Medulla oblongata (tissue), 1 donor: ENCODE data around the gene MANEAL.

ENCODE experiments used
- DNase-seq: peaks from one replicate; pipeline ENCODE4 v3.0.0-alpha.2; 2015; ENCODE audit errors: extremely low spot score

Gene MANEAL

GRCh38 chr1:37778654-37779053 lies 15.0 kb upstream of the MANEAL start:
- no peak for DNase-seq

DNA sequence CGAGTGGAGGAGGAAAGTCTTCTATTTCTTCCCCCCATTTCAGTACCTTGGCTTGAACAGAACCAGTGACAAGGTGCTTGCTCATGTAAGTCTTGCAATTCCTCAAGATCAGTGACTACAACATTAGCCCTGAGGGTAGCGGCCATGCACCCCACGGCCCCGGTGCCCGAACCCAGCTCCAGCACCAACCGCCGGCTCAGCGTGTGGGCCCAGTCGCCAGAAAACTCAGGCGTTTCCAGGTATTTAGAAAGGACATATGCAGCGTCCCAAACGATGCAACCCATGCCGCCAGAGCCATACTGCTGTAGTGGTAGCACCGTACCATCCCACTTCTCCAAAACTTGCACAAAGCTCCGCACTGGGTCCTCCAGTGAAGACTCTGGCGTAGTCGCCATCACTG lies 11.2 kb upstream of the MANEAL start:
- no peak for DNase-seq

DNA sequence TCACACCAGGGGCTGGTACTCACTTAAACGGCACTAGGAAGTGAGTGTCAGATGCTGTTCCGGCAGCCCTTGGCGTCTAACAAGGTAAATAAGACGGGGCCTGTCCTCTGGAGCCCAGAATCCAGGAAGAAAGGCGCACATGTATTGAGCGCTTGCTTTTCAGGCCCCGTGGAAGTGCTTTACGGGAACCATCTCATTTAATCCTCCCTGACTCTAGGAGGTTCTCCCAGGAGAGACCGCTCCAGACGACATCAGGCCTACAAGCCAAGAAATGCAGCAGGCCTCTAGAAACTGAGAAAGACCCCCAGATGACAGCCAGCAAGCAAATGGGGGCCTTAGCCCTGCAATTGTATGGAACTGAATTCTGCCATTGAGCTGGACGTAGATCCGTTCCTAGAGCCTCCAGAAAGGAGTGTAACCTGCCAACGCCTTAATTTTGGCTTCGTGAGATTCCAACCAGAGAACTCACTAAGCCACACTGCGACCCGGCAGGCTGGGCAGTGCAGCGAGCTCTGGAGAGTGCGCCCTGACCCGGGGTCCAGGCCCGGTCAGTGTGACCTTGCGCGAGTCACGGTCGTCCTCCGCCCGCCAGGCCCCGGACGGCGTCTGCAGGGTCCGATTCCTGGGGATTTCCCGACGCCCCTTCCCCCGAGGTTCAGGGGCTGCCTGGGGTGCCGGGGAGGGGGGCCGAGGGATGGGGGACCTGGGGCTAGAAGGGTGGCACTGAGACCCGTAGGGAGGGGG lies 532 bp upstream of the MANEAL start:
- DNase-seq = no peak

DNA sequence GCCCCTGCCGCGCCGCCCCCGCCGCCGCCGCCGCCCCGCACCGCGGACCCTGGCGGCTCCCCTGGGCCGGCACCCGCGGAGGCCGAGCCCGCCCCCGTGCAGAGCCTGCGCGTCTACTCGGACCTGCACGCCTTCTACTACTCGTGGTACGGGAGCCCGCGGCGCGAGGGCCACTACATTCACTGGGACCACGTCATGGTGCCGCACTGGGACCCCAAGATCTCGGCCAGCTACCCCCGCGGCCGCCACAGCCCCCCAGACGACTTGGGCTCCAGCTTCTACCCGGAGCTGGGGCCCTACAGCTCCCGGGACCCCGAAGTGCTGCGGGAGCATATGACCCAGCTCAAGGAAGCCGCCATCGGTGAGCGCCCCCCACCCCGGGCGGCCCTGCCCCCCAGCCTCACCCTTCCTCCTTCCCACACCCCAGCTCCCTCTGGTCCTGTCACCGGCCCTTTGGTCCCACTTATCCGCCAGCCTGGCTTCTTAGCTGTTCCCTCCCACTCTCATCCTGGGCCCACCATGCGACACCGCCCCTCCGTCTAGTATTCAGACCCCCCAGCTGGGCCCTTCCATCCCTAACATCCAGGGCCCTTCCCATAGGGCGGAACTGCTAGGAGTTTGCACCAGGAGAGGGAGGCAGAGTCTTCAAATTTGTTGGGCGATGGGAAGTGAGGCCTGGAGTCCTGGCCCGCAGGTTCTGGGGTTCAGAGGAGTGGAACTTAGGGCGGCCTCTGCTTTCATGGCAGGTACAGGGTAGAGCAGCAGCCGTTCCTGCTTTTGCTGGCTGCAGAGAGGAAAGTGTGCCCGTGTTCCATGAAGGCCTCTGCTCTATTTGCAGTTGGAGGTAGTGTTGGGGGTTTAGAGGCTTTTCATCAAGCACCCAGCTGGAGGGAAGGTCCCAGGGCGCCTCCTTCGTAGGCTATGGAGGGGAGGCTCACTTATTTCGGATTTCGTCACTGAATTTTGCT lies 1.0 kb downstream of the MANEAL start:
- no peak for DNase-seq

DNA sequence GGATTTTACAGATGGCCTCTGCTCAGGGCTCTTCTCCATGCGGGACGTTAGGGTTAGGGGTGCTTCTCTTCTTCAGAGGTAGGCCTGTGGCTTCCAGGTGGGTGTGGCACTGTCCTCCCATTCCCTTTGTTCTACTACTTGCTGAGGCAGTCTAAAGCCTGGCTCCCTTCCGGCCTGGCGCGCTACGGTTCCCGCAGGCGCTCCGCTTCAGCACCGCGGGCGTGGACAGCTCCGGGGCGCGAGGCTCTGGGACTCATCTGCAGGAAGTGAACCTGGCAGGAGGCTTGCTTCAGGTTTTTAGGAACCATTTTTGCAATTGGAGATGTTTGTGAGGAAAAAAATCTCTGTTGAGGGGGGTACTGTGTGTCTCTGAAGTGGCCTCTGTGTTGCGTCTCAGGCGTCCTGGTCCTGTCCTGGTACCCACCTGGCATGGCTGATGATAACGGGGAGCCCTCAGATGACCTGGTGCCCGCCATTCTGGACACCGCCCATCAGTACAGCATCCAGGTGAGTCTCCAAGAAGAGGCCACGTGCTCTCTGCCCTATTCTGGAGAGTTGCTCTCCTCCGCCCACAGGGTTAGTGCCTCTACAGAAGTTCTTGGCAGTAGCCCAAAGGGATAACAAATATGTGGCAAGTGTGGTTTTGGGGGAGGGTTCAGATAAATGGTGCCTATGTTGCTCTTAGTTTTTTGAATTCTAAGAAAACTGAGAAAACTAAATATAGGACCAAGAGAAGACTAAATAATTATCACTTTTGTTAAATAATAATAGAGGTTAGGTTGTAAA lies 1.9 kb downstream of the MANEAL start:
- peak; percentile 19 for DNase-seq

DNA sequence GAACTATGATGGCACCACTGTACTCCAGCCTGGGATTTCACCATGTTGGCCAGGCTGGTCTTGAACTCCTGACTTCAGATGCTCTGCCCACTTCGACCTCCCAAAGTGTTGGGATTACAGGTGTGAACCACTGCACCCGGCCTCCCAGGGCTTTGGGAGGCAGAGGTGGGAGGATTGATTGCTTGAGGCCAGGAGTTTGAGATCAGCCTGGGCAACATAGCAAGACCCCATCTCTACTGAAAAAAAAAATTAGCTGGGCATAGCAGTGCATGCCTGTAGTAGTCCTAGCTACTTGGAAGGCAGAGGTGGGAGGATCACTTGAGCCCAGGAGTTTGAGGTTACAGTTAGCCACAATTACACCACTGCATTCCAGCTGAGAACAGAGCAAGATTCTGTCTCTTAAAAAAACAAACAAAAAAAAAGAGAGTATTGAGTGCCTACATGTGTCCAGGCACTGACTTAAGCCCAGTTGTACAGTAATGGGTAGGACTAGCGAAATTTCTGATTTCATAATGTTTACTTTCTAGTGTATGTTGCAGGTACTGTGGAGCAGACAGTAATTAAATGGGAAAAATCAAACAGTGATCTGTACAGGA lies 4.2 kb downstream of the MANEAL start:
- DNase-seq = no peak

DNA sequence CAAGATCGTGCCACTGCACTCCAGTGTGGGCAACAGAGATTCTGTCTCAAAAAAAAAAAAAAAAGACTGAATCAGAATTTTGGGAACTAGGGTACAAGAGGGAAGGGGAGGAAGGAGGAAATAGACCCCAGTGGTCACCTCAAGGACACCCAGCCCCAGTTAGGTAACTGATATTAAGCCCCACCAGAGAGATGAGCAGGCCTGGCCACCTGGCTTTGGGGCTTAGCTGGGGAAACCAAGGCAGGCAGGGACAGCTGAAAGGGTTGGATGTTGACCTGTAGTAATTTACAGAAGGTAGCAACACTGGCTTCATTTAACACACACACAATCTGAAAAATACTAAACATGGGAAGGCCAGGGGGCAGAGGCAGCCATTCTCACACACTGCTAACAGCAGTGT lies 8.8 kb downstream of the MANEAL start:
- DNase-seq = no peak

DNA sequence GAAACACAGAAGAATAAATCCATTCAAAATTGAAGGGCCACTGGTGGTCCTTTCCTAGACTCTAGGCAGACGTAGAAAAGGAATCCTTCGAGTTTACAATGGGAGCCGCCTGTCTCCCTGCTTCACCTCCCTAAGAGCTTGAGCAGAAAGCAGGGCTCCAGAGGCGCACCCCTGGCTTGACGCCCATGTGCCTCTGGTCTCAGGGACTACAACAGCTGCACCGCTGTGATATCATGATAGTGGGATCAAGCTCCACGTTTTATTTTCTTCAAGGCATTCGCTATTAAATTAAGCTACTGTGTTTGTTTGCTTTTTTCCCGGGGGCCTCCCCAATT lies 13.5 kb downstream of the MANEAL start:
- no peak for DNase-seq

GRCh38 chr1:37807555-37808368 lies 14.1 kb downstream of the MANEAL start, which contains the start of the genes C1orf122 and YRDC:
Gene C1orf122, plus strand, starts transcription at chr1:37807790. Its CDS starts 615 bp downstream, at chr1:37808405.
Gene YRDC, minus strand, starts transcription at chr1:37808208. Its CDS starts 28 bp downstream, at chr1:37808180.
- peak; percentile 97 for DNase-seq

GRCh38 chr1:37808369-37809319 lies 15.0 kb downstream of the MANEAL start:
- peak; percentile 97 for DNase-seq

DNA sequence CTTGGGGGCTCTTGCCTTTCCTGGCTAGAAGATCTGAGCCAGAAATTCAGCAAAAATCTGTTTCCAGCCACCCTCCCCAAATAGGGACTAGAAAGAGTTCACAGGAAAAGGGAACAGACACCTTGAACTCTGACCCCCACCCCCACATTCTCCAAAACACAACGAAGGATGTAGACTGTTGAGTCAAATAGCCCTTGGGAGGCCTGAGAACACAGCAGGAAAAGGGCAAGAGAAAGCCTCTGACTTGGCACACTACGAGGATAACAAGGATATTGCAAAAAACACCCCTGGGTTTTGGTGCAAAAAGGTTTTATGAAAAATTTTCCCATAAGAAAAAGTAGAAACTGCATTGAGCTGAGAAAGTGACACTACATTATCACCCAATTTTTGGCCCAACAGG lies 16.3 kb downstream of the MANEAL start:
- no peak for DNase-seq

DNA sequence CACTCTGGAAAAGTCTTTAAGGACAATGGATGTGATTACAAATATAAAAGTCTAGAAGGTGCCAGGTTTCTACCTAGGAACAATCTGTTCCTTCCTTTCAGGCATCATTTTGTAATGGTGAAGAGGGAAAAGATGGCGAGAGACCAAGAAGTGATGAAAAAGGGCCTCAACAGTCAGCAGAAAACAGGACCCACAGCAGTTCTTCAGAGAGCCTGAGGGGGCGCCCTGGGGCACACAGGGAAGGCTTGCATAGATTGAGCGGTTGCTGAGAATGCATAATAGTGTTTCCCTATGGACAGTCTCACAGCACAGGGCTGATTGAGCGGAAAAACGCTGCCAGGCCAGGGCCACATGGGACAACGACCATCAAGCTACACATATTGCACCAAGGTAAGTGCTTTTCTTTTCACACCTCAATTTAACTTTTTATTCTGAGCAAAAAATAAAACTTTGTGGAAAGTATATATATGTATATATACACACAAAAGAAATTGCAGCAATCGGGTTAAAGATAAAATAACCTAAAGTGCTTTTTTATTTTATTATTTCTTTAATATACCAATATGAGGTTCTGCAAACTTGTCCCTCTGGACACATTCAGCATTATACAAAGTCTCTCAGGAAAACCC lies 17.5 kb downstream of the MANEAL start:
- DNase-seq = peak; percentile 84

GRCh38 chr1:37813529-37814145 lies 20.0 kb downstream of the MANEAL start:
- DNase-seq = no peak

GRCh38 chr1:37814252-37814651 lies 20.6 kb downstream of the MANEAL start:
- DNase-seq = peak; percentile 66

- DNase-seq = peak; percentile 85
Observed at GRCh38 chr1:37817481-37817880, 23.8 kb downstream of the MANEAL start.

GRCh38 chr1:37821481-37821880 lies 27.8 kb downstream of the MANEAL start:
- DNase-seq = no peak

DNA sequence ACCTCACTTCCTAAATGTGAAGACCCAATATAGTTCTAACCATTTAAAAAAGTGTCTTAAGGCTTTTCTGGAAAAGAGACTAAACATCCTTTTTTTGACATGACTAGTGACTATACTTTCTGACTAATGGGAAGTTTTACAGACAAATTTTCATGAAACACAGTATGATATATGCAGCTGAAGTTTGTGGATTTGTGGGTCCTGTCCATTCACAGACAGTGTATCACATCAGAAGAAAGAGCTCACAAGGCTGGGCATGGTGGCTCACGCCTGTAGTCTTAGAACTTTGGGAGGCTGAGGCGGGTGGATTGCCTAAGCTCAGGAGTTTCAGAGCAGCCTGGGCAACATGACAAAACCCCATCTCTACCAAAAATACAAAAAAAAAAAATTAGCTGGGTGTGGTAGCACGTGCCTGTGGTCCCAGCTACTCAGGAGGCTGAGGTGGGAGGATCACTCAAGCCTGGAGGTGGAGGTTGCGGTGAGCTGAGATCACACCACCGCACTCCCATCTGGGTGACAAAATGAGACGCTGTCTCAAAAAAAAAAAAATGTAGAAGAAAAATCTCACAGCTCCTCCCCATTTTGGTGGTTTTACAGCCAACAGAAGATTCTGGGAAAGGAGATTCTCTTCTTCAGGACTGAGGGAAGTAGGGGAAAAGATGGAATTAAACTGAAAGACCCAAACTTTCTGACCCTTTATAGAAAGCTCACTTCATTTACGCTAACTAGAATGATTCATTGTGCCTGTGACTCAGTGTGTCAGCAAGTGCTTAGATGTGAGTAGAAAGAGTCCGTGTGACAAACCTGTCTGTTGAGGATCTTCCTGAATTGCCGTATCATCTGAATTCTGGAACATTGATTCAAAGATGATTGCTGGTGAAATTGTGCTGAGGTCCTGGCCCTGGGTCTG lies 29.5 kb downstream of the MANEAL start:
- no peak for DNase-seq

- DNase-seq = no peak
Observed at GRCh38 chr1:37824001-37824400, 30.4 kb downstream of the MANEAL start.
